ENCODE results near the gene TBXA2R.
"Not testable (repeated sequence)": the region's sequence is repeated elsewhere in the genome, so short reads cannot be mapped to it uniquely, and the experiment has no call there.

The TBXA2R gene

DNA sequence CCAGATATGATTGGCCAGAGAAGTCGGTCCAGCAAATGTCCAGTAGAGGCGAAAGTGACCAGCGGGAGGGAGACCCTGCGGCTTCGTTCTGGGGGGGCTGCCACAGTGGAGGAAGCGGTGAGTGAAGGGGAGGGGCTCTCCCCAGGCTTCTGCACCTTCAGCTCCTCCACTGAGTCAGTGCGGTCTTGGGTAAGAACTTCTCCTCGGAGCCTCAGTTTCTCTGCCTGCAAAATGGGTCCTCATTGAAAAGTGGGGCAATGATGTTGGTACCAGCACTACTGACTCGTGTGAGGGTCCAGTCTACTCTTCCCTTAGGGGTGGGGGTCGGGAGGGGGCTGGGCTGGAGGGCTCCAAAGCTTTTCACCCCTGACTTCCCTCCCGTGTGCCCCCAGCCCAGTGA, 17.2 kb downstream of the TBXA2R start:
- Histone ChIP-seq H3K4me1 (peaks cover 0 to 44% (median 20%) of the 10 kb centered on the region in 4 donors), H3K27me3 (peaks cover 0 to 4% of the 10 kb centered on the region in 2 donors), H3K9me3 (no peaks in the 10 kb centered on the region), H3K4me3 (no peak overlapping the region), H3K27ac (no peak overlapping the region), H3K36me3 (peaks cover 10 to 21% (median 19%) of the 10 kb centered on the region in 3 donors)
- DNase-seq = no peak
- intact Hi-C loops (cut with DNase I; ENCODE audit: low total_unique reads) = no loop called here
- TF ChIP-seq CTCF (IDR thresholded peaks at IDR 0.05) = no peak

DNA sequence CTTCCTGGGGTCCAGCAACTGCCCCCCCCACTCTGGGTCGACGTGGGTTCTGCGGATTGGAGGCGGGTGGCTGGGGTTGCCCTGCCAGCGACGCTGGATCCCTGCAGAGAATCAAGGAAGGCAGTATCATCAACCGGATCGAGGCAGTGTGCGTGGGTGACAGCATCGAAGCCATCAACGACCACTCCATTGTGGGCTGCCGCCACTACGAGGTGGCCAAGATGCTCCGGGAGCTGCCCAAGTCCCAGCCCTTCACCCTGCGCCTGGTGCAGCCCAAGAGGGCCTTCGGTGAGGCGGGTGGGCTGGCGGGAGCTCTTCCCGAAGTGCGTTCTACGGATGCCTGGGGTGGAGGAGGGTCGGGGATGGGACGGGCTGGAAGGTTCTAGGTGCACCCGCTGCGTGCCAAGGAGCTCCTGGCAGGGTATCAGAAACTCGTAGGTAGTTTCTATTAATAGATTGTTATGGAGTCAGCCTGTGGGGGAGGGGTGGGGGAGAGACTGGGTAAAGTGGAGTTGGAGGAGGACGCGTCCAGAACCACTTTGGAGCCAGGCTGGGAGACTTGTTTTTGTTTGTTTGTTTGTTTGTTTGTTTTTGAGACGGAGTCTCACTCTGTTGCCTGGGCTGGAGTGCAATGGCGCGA, 19.8 kb downstream of the TBXA2R start:
- H3K4me3 ChIP-seq = no peak overlapping the region
- no peak for TF ChIP-seq CTCF (IDR thresholded peaks at IDR 0.05)
- H3K9me3 ChIP-seq = no peaks in the 10 kb centered on the region
- no peak overlapping the region for H3K27ac ChIP-seq
- peak in 1 of 2 donors; percentile 74 for DNase-seq
- H3K27me3 ChIP-seq = peaks cover 0 to 4% of the 10 kb centered on the region in 2 donors
- H3K4me1 ChIP-seq = peaks cover 0 to 28% (median 20%) of the 10 kb centered on the region in 4 donors
- peaks cover 0 to 7% (median 6%) of the 10 kb centered on the region in 3 donors for H3K36me3 ChIP-seq
- intact Hi-C loops (cut with DNase I; ENCODE audit: low total_unique reads) = loop anchor here (2.0 kb wide), 1 partner anchor 32 kb away; no protein-coding TSS in a partner anchor

- intact Hi-C loops (cut with DNase I; ENCODE audit: low total_unique reads) = loop anchor here (2.0 kb wide), 1 partner anchor 33 kb away; no protein-coding TSS in a partner anchor
- TF ChIP-seq CTCF (IDR thresholded peaks at IDR 0.05) = peak; percentile 58 to 66
- Histone ChIP-seq H3K36me3 (peaks cover 0 to 7% (median 6%) of the 10 kb centered on the region in 3 donors), H3K9me3 (no peaks in the 10 kb centered on the region), H3K27ac (peak overlapping the region in 1 of 2 donors; percentile 17), H3K4me1 (peaks cover 0 to 26% (median 20%) of the 10 kb centered on the region in 4 donors), H3K27me3 (peaks cover 0 to 4% of the 10 kb centered on the region in 2 donors), H3K4me3 (peak overlapping the region; percentile 37 to 41)
- DNase-seq = no peak
Observed at GRCh38 chr19:3586127-3586626, 20.5 kb downstream of the TBXA2R start.

DNA sequence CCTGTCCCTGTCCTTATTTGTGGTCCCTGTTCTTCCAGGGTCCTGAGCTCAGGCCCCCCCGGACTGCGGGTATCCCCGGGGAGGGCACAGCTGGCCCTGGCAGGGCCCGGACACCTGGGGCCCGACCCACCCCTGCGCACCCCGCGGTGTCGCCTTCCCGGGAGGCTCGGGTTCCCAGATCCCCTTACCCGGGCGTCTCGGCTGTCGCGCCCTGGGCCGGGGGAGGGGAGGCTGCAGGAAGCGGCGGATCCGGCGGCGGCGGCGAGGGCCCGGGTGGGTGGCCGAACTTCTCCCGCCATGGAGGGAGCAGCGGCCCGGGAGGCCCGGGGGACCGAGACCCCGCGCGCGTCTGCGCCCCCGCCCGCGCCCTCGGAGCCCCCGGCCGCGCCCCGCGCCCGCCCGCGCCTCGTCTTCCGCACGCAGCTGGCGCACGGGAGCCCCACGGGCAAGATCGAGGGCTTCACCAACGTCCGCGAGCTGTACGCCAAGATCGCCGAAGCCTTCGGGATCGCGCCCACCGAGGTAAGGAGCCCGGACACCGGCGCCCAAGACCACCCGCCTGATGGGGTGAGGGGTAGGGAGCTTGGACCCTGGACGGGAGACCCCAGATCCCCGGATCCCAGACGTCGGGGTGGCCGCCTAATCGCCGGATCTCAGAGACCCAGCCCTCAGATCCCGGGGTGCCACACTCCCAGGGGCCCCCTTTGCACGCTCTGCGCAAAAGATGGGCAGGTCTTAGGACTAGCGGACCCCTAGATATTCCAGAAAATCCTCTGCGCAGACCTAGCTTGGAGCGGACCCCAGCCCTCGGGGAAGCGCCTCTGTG, 21.2 kb downstream of the TBXA2R start, which contains the start of gene GIPC3:
Gene GIPC3, plus strand, starts transcription at position 178 of the 826 bp plus-strand sequence. Its CDS starts 120 bp downstream, at position 298.
- Histone ChIP-seq H3K4me3 (peak within 1 kb of the TSS; percentile 37 to 41), H3K9me3 (no peaks in the 10 kb centered on the region), H3K27ac (peak within 1 kb of the TSS in 1 of 2 donors; percentile 17), H3K27me3 (peaks cover 0 to 4% of the 10 kb centered on the region in 2 donors), H3K36me3 (peaks cover 0 to 7% (median 6%) of the 10 kb centered on the region in 3 donors), H3K4me1 (peaks cover 0 to 29% (median 21%) of the 10 kb centered on the region in 4 donors)
- no peak for DNase-seq
- TF ChIP-seq CTCF (IDR thresholded peaks at IDR 0.05) = no peak
- intact Hi-C loops (cut with DNase I; ENCODE audit: low total_unique reads) = loop anchor here (2.0 kb wide), 1 partner anchor 33 kb away; no protein-coding TSS in a partner anchor

DNA sequence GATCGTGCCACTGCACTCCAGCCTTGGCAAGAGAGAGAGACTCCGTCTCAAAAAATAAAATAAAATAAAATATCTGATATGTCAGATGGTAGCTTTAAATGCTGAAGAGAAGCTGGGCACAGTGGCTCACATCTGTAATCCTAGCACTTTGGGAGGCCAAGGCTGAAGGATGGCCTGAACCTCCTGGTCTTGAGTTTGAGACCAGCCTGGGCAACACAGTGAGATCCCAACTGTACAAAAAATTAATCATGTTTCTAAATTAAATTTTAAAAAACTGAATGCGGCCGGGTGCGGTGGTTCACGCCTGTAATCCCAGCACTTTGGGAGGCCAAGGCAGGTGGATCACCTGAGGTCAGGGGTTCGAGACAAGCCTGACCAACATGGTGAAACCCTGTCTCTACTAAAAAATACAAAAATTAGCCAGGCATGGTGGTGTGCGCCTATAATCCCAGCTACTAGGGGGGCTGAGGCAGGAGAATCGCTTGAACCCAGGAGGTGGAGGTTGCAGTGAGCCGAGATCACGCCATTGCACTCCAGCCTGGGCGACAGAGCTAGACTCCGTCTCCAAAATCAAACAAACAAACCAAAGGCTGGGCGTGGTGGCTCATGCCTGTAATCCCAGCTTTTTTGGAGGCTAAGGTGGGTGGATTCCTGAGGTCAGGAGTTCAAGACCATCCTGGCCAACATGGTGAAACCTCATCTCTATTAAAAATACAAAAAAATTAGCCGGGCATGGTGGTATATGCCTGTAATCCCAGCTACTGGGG, 22.5 kb downstream of the TBXA2R start:
- H3K4me1 ChIP-seq = peaks cover 0 to 42% (median 25%) of the 10 kb centered on the region in 4 donors
- intact Hi-C loops (cut with DNase I; ENCODE audit: low total_unique reads); H3K36me3 ChIP-seq; H3K27ac ChIP-seq; H3K9me3 ChIP-seq; H3K27me3 ChIP-seq; DNase-seq; H3K4me3 ChIP-seq: not testable (repeated sequence)

GRCh38 chr19:3581792-3582191, 24.9 kb downstream of the TBXA2R start:
- DNase-seq; H3K27ac ChIP-seq; H3K4me3 ChIP-seq; intact Hi-C loops (cut with DNase I; ENCODE audit: low total_unique reads); H3K9me3 ChIP-seq; H3K27me3 ChIP-seq: not testable (repeated sequence)
- Histone ChIP-seq H3K36me3 (peaks cover 0 to 20% (median 0%) of the 10 kb centered on the region in 3 donors), H3K4me1 (peaks cover 0 to 42% (median 22%) of the 10 kb centered on the region in 4 donors)
